Endothelial cell of umbilical vein (primary cell): Measurements from ENCODE around the gene RSF1. TPM values are rescaled to one million over a fixed set of nuclear protein-coding genes. Genes with fewer than 3 reads are reported as not detected.
"Not testable (repeated sequence)": the region's sequence is repeated elsewhere in the genome, so short reads cannot be mapped to it uniquely, and the experiment has no call there.

Source experiments
- BruUV-seq: library from RNA; stranded (reverse); fragments of 400-500 nt; replicated peaks from 2 replicates; lab custom pipeline; 2021; lab: Mats Ljungman, UMichigan
- CTCF ChIA-PET: fragments of 300-600, 350-600 bp; sonication (Branson Sonifier 250); formaldehyde crosslinking; loops from one replicate; lab custom pipeline; 2021; ENCODE audit warnings: antibody characterized with exemption, inconsistent platforms; lab: Charles Lee
- POLR2A ChIA-PET: fragments of 300-600, 350-600 bp; sonication (Branson Sonifier 250); formaldehyde crosslinking; loops from one replicate; lab custom pipeline; 2021; ENCODE audit warnings: antibody characterized with exemption, inconsistent platforms; lab: Charles Lee
- DNase-seq: peaks from one replicate; pipeline ENCODE4 v3.0.0-alpha.2; 2011; ENCODE audit warnings: low read depth, low spot score
- FAIRE-seq: peaks from 2 replicates; lab custom pipeline; 2011; peaks lifted over from hg19 to GRCh38; lab: Jason Lieb, UNC
- H2AFZ ChIP-seq: 2 replicates; pipeline ENCODE4 v1.6.0; 2012; ENCODE audit warnings: low read depth, low read length, control low read depth, inconsistent platforms
- H3K27ac ChIP-seq: 2 replicates; pipeline ENCODE4 v1.5.1; 2011; ENCODE audit warnings: low read depth, mild to moderate bottlenecking, control low read depth, low read length, moderate library complexity; ENCODE audit not compliant: insufficient read depth
- H3K27me3 ChIP-seq, 2 experiments: 2 replicates each; pipeline versions ENCODE4 v1.6.0 to v1.6.1; 2011; ENCODE audit warnings: low read length in 2 of 2, mixed read lengths in 1 of 2; ENCODE audit not compliant: control insufficient read depth in 2 of 2, insufficient read depth in 2 of 2
- H3K36me3 ChIP-seq, 2 experiments: 2 replicates in 1 of 2; 3 replicates in 1 of 2; pipeline ENCODE4 v1.5.1; 2011; ENCODE audit warnings: low read length in 2 of 2, mild to moderate bottlenecking in 1 of 2, moderate library complexity in 1 of 2; ENCODE audit not compliant: control insufficient read depth in 2 of 2, insufficient read depth in 2 of 2; ENCODE audit errors: extremely low read depth in 1 of 2
- H3K4me1 ChIP-seq: 3 replicates; pipeline ENCODE4 v1.5.1; 2011; ENCODE audit warnings: mild to moderate bottlenecking, low read length; ENCODE audit not compliant: control insufficient read depth, insufficient read depth; ENCODE audit errors: extremely low read depth
- H3K4me2 ChIP-seq: 2 replicates; pipeline ENCODE4 v1.6.1; 2011; ENCODE audit warnings: low read length, control low read depth, mixed read lengths; ENCODE audit not compliant: insufficient read depth
- H3K4me3 ChIP-seq, 3 experiments: fragments of 200-600 bp in 1 of 3; sonication (generic), shearing (Covaris generic) in 1 of 3; replicated peaks in 1 of 3; 2 replicates each; pipeline ENCODE4 v1.5.1; 2011 to 2016; ENCODE audit warnings: control low read depth in 3 of 3, low read length in 3 of 3, mild to moderate bottlenecking in 2 of 3, inconsistent platforms in 1 of 3, low read depth in 1 of 3, moderate library complexity in 1 of 3; ENCODE audit not compliant: insufficient read depth in 1 of 3
- H3K79me2 ChIP-seq: 2 replicates; pipeline ENCODE4 v1.6.0; 2012; ENCODE audit warnings: low read length, inconsistent platforms; ENCODE audit not compliant: control insufficient read depth, insufficient read depth
- H3K9ac ChIP-seq: replicated peaks from 2 replicates; pipeline ENCODE3; 2011; ENCODE audit warnings: low read length, control low read depth; ENCODE audit not compliant: insufficient read depth; ENCODE audit errors: extremely low read depth
- H3K9me1 ChIP-seq: replicated peaks from 3 replicates; pipeline ENCODE4 v1.6.0; 2011; ENCODE audit warnings: mild to moderate bottlenecking, low read length; ENCODE audit not compliant: control insufficient read depth, insufficient read depth; ENCODE audit errors: extremely low read depth
- H3K9me3 ChIP-seq: replicated peaks from 2 replicates; pipeline ENCODE4 v1.5.1; 2012; ENCODE audit warnings: low read length, inconsistent platforms; ENCODE audit not compliant: control insufficient read depth, insufficient read depth
- H4K20me1 ChIP-seq: replicated peaks from 2 replicates; pipeline ENCODE3; 2011; ENCODE audit warnings: mild to moderate bottlenecking, low read length; ENCODE audit not compliant: control insufficient read depth, insufficient read depth; ENCODE audit errors: extremely low read depth
- CTCF ChIP-seq, 2 donors: IDR thresholded peaks; 1 replicate in 1 of 2; 2 replicates in 1 of 2; pipeline ENCODE4 v1.5.1; 2011; ENCODE audit warnings: low read length in 2 of 2, mild to moderate bottlenecking in 2 of 2, moderate library complexity in 2 of 2, control low read depth in 1 of 2, inconsistent platforms in 1 of 2, low read depth in 1 of 2; ENCODE audit not compliant: insufficient read depth in 1 of 2; ENCODE audit errors: extremely low read depth in 1 of 2
- EZH2 ChIP-seq: IDR thresholded peaks from 2 replicates; pipeline ENCODE4 v1.6.1; 2012; ENCODE audit warnings: borderline replicate concordance, low read depth, mild to moderate bottlenecking, moderate library complexity, low read length, inconsistent platforms; ENCODE audit not compliant: severe bottlenecking
- FOS ChIP-seq: IDR thresholded peaks from 2 replicates; pipeline ENCODE4 v1.6.1; 2011; ENCODE audit warnings: mild to moderate bottlenecking, low read length, moderate library complexity, borderline replicate concordance; ENCODE audit not compliant: insufficient read depth
- GATA2 ChIP-seq: IDR thresholded peaks from 2 replicates; pipeline ENCODE4 v1.7.0; 2011; ENCODE audit warnings: low read depth, mild to moderate bottlenecking, moderate library complexity, mixed read lengths, low read length; ENCODE audit not compliant: insufficient read length, insufficient read depth
- JUN ChIP-seq: IDR thresholded peaks from 2 replicates; pipeline ENCODE4 v1.6.1; 2011; ENCODE audit warnings: borderline replicate concordance, low read depth; ENCODE audit not compliant: insufficient read length, insufficient read depth
- MAX ChIP-seq: IDR thresholded peaks from 2 replicates; pipeline ENCODE4 v1.6.1; 2011; ENCODE audit not compliant: insufficient read depth, insufficient read length
- MYC ChIP-seq: IDR thresholded peaks from one replicate; pipeline ENCODE4 v1.6.1; 2011; ENCODE audit warnings: mild to moderate bottlenecking, low read depth, low read length
- POLR2A ChIP-seq: IDR thresholded peaks from 2 replicates; pipeline ENCODE4 v1.6.1; 2012; ENCODE audit warnings: low read depth, mild to moderate bottlenecking, control low read depth, low read length
- POLR2AphosphoS5 ChIP-seq: IDR thresholded peaks from 2 replicates; pipeline ENCODE4 v1.6.1; 2012; ENCODE audit warnings: low read depth, mild to moderate bottlenecking, control low read depth, low read length, moderate library complexity; ENCODE audit not compliant: insufficient read depth
- dilution Hi-C: fragments of 300-500 bp; cut with MboI; formaldehyde crosslinking; loops from one replicate; pipeline ENCODE4 v1.15.0; 2019; ENCODE audit warnings: low sequenced_read_pairs; ENCODE audit not compliant: extremely low pct_ligation_motif_present
- intact Hi-C: fragments of 100-400 bp; cut with micrococcal nuclease; formaldehyde crosslinking; loops from one replicate; pipeline ENCODE4 v1.10.0; 2022
- polyA plus RNA-seq, 4 experiments: library from polyadenylated mRNA; depleted of rRNA in 3 of 4; stranded (reverse) in 3 of 4; unstranded in 1 of 4; fragments of >200 nt; gene quantifications; 2 replicates each; pipeline versions ENCODE4 v1.2.1 to v1.2.3, GENCODE V29; 2011 to 2012; ENCODE audit warnings: missing spikeins in 1 of 4
- total RNA-seq: library from RNA; stranded (reverse); gene quantifications from 2 replicates; pipeline ENCODE4 v1.2.3, GENCODE V29; 2021

The RSF1 gene
- total and polyA plus RNA-seq, 2 donors (not counting 3 experiments of a cell fraction or from before 2014, with no cell fraction given), result 10.0 to 55.1 TPM

GRCh38 chr11:77851503-77851902 is 31.0 kb upstream of the RSF1 start:
- Histone ChIP-seq H3K4me2 (no peak overlapping the region), H3K4me1 (no peaks in the 10 kb centered on the region), H3K9ac (no peak overlapping the region), H3K79me2 (no peaks in the 10 kb centered on the region), H3K4me3 (no peak overlapping the region), H3K9me3 (peaks cover 7% of the 10 kb centered on the region), H3K9me1 (no peaks in the 10 kb centered on the region), H3K36me3 (peaks cover 3 to 6% of the 10 kb centered on the region in 2 experiments), H3K27me3 (no peaks in the 10 kb centered on the region), H3K27ac (no peak overlapping the region), H2AFZ (no peak overlapping the region), H4K20me1 (no peaks in the 10 kb centered on the region)
- ChIA-PET CTCF (no interaction called here), POLR2A (no interaction called here)
- intact Hi-C loops, result no loop called here
- no peak for TF ChIP-seq GATA2
- TF ChIP-seq POLR2AphosphoS5, result no peak
- TF ChIP-seq CTCF (IDR thresholded peaks at IDR 0.05; ENCODE audit: extremely low read depth in 1 of 2, insufficient read depth in 1 of 2, low read depth in 1 of 2, low read length in 2 of 2), result no peak
- TF ChIP-seq MYC, result no peak
- TF ChIP-seq FOS, result no peak
- no peak for TF ChIP-seq MAX
- no peak for TF ChIP-seq POLR2A
- TF ChIP-seq EZH2, result no peak
- no peak for TF ChIP-seq JUN
- DNase-seq, result no peak
- dilution Hi-C loops, result no loop called here
- BruUV-seq, result no TSS peak
- no peak for FAIRE-seq

GRCh38 chr11:77843700-77844099 is 23.2 kb upstream of the RSF1 start:
- H3K4me2 ChIP-seq, H2AFZ ChIP-seq, H3K27ac ChIP-seq, DNase-seq, H3K9me1 ChIP-seq, H3K79me2 ChIP-seq, H3K4me3 ChIP-seq, H3K9ac ChIP-seq, H3K27me3 ChIP-seq, POLR2A ChIA-PET, H3K9me3 ChIP-seq, H3K36me3 ChIP-seq, CTCF ChIA-PET, BruUV-seq, FAIRE-seq, H4K20me1 ChIP-seq, dilution Hi-C loops: not testable (repeated sequence)
- peaks cover 14% of the 10 kb centered on the region for H3K4me1 ChIP-seq
- intact Hi-C loops, result loop anchor here (2.0 kb wide), 1 partner anchor 23 kb away; the partner anchor contains the start of genes AAMDC and RSF1
